ENCODE data around the gene FOCAD.

DNA sequence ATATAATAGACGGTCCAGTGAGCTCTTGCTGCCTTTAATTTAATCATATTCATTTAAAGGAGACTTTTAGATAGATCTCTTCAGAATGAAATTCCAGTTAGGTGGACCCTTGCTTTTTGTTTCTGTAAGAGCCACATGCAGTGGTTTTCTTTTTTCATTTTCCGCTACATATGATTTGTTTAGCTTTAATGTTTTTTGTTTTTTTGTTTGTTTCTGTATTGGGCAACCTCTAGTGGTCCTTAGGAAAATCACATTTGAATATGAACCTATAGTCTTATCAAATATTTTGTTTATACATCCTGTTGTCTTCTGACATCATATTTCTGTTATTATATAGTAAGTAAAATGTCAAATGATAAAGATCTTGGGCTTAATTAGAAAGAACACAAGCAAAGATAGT lies 196.6 kb downstream of the FOCAD start:
- TF ChIP-seq, protein P1, sequence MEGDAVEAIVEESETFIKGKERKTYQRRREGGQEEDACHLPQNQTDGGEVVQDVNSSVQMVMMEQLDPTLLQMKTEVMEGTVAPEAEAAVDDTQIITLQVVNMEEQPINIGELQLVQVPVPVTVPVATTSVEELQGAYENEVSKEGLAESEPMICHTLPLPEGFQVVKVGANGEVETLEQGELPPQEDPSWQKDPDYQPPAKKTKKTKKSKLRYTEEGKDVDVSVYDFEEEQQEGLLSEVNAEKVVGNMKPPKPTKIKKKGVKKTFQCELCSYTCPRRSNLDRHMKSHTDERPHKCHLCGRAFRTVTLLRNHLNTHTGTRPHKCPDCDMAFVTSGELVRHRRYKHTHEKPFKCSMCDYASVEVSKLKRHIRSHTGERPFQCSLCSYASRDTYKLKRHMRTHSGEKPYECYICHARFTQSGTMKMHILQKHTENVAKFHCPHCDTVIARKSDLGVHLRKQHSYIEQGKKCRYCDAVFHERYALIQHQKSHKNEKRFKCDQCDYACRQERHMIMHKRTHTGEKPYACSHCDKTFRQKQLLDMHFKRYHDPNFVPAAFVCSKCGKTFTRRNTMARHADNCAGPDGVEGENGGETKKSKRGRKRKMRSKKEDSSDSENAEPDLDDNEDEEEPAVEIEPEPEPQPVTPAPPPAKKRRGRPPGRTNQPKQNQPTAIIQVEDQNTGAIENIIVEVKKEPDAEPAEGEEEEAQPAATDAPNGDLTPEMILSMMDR (IDR thresholded peaks at IDR 0.05), result no peak
- TF ChIP-seq EZH2 (IDR thresholded peaks at IDR 0.05; ENCODE audit: borderline replicate concordance, insufficient read depth, low read depth, low read length, poor library complexity, severe bottlenecking), result no peak
